NCI-H1436 treated with DMSO at 0.1 percent for 48 hours (cell line): Measurements from ENCODE around the gene CACNB4.
A peak's percentile ranks its signal among the peaks of the same experiment; 100 is the strongest.

Experiments used
- DNase-seq: peaks from one replicate; lab custom pipeline; 2025; lab: John Stamatoyannopoulos, UW

The CACNB4 gene

GRCh38 chr2:151975460-151976414, 123.1 kb downstream of the CACNB4 start:
- DNase-seq: no peak

DNA sequence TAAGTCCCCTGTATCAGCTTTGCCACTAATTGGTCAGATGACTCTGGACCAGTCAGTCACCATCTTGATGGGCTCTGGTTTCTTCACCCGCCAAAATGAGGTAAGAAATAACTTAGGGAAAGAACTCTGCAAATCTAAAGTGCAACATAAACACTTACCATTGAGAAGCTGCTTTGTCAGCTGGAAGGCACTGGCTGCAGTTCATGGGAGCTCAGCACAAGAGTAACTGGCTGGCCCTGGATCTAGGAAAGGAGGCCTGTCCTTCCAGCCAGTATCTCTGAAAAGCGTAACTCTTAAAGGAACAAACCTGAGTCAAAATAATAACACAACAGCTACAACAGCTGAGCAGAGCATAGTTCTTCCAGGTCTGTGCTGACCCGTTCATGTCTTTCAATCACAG, 123.9 kb downstream of the CACNB4 start:
- no peak for DNase-seq

DNA sequence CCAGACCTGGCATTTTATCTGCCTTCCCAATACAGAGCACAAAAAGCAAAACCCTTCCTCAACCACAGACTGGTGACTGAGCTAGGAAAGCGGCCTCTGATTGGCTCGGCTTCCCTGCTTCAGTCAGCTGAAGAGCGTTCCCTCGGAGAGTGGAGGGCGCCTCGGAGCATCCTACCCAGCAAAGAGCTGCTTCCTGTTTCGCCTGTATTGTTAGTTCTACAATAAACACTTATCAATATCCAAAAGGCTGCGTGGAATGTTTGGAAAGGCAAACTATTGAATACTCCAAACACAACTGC, 125.0 kb downstream of the CACNB4 start:
- DNase-seq: peak; percentile 15

DNA sequence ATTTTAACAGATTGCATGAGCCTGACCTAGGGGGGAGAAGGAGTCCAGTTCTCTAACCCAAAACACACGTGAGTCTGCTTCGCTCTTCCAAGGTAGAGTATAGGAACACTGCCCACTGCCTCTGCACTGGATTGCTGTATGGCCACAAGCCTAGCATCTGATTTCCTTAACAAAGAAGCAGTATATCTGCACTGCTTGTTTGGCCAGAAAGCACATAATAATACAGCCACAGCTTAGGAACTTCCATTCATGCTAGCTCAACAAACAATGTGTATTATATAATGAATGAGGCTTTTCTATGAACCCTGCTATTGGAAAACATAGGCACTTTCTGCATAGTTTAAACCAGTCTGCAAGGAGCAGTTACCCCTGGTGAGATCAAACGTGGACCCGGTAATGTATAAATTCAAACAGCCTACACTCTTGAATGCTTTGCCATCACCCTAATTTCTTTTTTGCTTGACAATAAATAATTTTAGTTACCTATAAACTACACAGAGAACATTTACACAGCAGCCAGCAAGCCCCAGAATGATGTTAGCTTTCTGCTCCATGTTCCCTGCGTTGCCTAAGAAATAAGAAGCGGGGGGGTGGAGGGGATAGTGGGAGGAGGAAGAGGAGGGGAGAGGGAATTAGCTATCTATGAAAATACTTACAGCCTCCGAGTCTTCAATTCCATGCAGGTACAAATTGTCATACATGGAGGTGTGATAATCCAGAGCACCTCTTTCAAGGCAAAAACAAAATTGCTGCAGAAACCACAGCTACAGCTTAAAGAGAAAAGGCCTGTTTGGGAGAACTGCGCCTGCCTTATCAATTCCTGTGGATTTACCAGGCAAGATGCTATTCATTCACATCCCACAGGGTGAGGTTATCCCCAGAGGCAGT, 125.6 kb downstream of the CACNB4 start:
- no peak for DNase-seq

DNA sequence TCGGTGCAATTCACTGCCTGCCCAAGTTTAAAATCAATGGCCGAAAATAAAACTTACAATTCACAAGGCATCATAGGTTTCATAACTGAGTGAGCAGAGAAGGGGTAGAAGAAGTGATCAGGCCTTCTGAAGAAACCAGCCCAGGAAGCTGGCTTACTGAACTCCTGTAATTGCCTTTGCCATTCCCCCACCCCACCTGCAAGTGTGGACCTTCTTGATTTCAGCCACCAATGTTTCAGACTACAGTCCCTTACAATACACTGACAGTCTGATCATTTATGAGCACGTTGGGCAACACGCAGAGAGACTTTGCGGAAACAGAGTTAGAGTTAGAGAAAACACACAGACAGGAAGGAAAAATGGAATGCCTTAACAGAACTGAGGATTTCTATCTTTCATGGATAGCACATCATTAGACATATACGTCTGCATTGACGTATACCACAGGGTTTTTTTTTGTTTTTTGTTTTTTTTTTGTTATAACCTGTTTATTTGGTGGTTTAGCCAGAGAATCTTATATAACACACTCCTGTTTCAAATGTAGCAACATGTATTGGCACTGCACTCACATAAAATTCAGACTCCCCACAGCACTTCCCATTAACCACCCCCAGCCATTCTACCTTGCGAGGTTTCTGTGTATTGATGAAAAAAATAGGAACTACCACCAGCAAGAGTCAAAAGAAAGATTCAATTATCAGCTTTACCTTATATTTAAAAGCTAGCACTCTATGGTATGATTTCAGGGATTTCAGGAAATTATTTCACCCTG, 126.4 kb downstream of the CACNB4 start:
- DNase-seq: no peak

DNA sequence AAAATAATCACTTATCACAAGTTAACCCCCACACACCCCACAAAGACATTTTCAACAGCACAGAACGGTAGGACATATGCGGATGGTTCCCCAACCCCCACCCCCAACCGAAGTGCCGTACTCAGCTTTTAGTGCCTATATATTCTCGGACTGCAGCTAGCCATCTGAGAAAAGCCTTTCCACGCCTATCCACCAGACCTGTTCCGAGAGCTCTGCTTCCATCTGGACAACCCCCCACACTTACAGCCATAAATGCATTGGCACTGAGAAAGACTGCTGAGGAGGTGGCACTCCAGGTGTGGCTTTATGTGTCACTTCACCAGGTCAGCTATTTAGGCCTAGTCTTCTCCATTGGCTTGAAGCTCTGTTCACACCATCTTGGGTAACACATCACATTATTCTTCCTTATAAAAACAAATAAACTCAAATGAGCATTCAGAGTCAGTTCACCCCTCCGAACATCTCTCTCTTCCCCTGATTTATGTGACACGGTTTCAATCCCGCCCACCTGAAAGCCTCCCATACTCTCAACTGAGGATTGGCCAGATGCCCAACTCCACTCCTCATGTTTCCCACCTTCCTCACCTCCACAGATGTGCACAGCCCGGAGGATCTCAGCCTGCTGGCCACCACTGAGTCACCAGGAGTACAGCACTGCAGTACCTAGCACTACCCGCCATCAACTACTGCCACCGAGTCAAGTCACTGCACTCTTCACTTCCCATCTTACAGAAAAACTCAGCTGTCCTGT, 127.4 kb downstream of the CACNB4 start:
- no peak for DNase-seq

DNA sequence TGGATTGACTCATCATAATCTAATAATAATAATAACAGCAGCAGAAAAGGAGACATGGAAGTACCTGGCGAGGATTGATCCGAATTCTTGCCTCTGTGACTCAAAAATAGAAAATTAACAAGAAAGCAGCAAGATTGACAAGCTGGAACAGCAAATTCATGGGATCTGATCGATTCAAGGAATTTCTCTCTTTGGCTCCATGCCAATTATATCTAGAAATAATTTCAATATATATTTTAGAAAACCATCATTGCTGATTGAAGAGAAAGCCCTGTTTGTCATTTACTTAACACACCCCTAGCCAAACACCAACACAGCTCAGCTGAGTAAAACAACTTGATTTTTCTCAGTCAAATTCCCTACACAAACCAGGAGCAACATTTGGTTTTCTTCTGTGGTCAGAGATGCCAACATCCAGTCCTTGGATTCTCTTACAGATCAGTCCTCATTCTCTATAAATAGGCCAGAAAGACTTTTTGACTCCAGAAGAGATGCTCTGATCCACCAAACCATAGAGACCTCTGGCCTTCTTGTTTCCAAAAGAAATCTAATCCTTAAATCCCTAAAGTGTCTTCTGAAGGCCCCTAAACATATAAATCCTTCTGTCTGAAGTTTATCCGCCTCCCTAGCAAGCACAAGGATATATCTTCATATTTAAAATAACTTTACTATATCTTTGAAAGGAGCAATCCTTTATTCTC, 129.9 kb downstream of the CACNB4 start:
- no peak for DNase-seq

DNA sequence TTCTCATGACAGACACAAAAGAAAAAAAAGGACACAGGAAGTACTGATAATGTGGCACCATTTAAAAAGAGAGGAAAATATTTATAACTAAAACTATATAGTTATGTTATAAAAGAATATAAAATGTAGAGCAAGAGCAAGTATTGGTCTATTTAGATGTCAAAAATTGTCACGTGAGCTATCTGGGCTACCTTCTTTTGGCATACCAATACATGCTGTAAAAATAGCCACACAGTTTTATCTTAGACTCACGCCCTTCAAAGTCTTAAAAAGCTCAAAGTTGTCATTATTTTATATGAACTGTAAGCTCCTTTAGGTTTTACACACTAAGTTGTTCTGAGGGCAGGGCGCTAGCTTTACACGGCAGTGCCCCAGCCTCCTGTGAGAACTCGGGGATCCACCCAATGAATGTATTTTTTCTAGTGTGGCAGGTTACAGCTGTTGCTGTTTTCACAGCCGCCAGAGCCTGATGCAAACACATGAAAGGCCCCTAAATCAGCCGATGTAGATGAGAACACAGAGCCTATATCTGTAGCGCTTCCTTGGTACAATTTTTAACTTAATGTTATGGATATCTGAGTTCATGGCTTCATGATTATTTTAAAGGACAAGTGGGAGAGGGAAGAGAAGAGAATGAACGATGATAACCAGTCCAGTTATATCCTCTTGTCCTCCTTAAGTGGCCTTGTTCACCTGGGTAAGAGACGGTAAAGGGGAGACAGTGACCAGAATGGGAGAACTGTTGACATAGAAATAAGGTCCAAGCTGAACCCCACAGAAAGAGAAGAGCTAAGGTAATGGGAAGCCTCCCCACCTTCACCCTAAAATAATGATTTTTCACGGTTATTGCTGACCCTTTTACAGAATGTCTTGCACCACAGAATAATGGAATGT, 130.8 kb downstream of the CACNB4 start:
- DNase-seq: no peak

DNA sequence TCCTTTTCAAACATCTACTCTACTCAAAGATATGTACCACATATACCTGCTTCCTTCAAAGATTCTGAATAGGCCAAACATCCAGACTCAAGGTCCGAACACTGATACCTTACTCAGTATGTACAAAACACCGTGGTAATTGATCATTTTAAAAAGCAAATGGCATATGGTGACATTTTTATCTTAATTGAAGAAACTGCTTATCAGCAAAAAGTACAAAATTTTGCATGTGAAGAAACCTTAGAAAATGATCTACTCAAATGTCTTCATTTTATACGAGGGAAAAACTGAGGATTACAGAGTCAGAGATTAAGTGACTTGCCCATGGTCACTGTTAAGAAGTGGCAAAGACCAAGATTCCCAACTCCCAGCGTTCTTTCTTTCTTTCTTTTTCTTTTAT, 133.0 kb downstream of the CACNB4 start:
- DNase-seq: no peak

GRCh38 chr2:151961558-151961957, 137.3 kb downstream of the CACNB4 start:
- DNase-seq: no peak

- DNase-seq: no peak
Measured at GRCh38 chr2:151959238-151959637, 139.6 kb downstream of the CACNB4 start.

- DNase-seq: no peak
Measured at GRCh38 chr2:151953467-151953866, 145.4 kb downstream of the CACNB4 start.

- DNase-seq: no peak
Measured at GRCh38 chr2:151952691-151953456, 146.0 kb downstream of the CACNB4 start.

GRCh38 chr2:151947813-151948165, 151.1 kb downstream of the CACNB4 start:
- DNase-seq: no peak

GRCh38 chr2:151946899-151947812, 151.7 kb downstream of the CACNB4 start:
- DNase-seq: no peak

DNA sequence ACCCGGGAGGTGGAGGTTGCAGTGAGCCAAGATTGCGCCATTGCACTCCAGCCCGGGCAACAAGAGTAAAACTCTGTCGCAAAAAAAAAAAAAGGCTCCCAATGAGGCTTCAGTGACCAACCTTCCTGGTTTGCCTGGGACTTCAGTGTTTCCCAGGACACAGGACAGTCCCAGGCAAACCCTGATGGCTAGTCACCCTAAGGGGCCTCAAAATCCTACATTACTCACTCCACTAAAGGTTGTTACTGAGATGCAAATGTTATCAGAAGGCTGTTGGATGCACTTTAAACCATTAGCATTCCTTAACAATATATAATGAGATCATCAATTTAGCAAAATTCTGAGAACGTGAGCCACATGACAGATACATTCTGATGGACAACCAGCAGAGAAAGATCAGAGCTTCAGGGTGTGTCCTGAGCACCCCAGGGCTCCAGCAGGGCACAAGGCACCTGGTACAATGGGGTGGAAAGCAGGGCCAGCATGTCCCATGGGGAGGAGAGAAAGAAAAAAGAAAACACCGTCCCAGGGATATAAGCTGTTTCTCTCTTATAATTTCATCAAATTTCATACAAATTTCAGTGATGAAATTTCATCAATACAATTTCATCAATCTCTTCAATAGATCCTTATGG, 152.5 kb downstream of the CACNB4 start:
- no peak for DNase-seq

GRCh38 chr2:151945602-151946001, 153.2 kb downstream of the CACNB4 start:
- DNase-seq: no peak

GRCh38 chr2:151945186-151945585, 153.7 kb downstream of the CACNB4 start:
- no peak for DNase-seq
